Suppressor macrophage (primary cell): Measurements from ENCODE around the gene STK39.

Experiments
- DNase-seq, 4 experiments: peaks; one replicate each; pipeline ENCODE4 v3.0.0-alpha.2; 2020 to 2022

Gene STK39

DNA sequence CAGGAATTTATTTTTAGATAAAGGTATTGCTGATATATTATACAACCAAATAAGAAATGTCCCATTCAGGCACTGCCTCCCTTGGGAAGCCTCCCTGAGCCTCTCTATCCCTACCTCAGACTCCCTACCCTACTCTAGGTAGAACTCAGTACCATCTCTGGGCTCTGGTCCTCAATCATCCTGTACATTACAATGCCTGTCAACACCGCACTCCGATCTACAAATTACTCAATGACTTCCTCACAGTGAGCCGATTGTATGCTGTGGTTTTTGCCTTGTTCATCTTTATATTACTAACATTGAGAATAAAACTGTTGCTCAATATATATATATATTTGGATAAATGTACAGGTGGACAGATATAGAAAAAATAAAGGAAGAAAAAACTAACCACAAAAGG is 207.5 kb downstream of the STK39 start:
- DNase-seq = no peak

DNA sequence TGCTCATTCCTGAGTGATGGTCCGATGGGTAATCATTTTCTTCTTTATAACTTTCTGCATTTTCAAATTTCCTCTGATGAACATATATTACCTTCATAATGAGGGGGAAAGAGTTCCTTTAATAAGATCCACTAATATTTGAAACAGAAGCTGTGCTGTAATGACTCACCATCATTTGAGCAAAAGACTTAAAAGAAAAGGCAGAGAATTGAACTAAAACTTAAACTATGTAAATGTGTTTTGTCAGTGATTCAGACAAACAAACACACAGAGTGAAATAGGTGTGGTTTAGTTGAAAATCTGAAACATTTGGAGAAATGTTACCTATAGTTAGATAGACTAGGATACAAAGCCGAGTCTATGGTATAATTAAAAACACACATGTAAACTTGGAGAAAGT is 209.6 kb downstream of the STK39 start:
- no peak for DNase-seq

- DNase-seq = no peak
Measured at GRCh38 chr2:168035458-168035857, 211.9 kb downstream of the STK39 start.

- no peak for DNase-seq
Measured at GRCh38 chr2:168034616-168035015, 212.8 kb downstream of the STK39 start.

DNA sequence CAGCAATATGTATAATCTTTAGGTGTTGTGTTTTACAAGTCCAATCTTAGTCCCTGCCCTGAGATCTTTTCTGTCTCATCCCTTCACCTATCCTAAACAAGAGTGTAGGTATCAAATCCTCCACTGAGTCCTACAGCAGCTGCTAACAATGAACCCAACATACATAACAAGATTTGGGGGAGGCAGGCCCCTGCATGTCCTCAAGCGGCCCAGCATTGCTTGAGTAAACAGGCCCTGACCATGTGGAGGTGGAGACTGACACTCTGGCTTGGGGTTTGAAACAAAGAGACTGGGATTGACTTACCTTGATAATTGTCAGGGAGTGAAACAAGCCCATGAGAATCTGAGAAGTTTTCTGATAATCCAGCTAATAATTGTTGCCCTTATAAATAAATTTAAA is 213.4 kb downstream of the STK39 start:
- no peak for DNase-seq

GRCh38 chr2:168032091-168032490 is 215.3 kb downstream of the STK39 start:
- DNase-seq = no peak

DNA sequence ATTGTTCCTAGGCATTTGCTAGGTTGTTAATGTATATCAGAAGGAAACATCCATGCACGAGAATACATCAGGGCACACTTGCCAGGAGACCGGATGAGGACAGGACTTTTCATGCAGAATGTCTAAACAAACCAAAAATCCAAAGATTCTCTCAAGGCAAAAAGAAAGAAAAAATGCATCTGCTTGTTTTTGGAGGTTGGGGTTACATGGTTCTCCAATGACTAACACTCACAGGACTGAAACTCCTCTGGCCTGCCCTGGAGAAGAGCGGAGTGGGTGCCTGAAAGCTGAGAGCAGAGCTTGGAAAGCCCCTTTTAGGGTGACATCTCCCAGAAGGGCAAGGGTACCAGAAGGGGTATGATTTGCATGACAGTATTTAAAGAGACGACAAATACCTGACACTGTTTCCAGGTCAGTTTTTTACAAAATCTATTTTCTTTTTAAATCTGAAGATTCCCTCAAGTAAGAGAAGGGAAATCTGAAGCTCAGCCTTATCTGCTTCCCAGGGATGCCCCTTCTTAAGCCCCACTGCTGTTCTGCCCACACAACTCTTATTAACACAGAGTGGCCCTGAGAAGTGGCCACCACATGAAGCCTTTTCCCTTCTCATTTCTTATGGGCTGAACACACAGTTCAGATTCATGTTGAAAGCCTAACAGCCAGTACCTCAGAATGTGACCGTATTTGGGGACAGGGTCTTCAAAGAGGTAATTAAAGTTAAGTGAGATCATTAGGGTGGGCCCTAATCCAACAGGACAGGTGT is 216.4 kb downstream of the STK39 start:
- DNase-seq = peak in 3 of 4 experiments; percentile 12 to 43 (median 32)

DNA sequence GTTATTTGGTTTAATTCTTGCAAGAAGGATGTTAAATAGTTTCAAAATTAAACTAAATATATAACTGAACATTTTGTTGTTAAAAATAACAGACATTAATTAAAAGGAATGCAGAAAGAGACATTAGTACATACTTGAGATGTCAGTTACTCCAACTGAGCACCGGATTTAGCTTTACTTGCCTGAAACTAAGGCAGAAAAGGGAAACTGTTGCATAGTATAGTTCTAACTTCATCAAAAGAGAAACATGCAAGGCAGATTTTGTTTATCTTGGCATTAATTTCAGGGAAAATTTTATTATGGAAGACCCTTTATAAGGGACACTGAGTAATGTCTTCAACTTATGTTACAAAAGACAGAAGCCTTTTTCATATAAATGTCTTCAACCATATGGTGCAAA is 218.3 kb downstream of the STK39 start:
- no peak for DNase-seq

DNA sequence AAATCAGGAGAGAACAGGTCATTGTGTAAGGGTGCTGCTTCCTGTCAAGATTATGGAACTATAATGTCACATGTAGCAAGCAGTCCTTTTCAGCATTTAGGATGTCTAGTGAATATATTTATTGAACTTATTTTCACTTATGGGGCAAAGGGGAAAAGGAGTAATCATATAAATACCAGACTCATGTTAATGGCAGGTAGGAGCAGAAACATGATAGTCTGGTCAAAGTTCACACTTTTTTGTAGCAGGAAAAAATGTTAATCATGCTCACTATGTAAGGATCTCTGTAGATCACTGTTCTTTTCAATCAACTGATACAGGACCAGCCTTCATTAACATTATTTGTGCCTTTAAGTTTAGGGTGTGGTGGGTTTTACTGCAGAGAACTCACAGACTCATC is 219.0 kb downstream of the STK39 start:
- DNase-seq = peak in 2 of 4 experiments; percentile 5 to 11

DNA sequence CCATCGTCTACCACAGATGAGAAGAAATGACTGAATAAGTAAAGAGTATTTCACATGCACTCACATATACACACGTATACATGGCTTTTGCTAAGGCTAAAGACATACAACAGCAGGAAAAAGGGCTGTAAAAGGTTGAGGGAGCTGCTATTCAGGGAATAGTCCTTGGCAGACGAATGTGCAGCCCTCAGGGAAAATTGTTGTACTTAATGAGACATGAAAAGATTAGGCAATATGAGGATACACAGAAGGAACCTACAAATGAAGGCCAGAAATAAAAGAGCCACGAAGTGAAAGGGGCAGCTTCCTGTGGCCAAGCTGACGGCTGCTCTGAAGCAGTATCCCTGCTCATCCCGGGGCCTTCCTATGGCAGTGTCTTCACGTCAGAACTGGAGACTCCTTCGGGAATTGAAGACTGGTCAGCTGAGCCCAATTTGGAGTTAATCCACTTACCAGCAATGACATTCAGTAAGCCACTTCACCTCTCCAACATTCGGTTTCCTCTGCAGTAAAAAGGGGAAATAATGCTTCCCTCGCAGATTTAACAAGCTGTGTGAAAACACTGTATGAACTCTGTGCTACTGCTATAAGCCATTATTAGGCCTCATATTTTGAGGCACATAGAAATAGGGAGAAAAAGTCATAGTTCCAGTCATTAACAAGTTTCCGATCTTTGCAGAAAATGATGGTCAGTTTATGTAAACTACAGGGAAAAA is 221.8 kb downstream of the STK39 start:
- peak; percentile 6 to 58 (median 36) for DNase-seq

GRCh38 chr2:168024459-168024858 is 222.9 kb downstream of the STK39 start:
- DNase-seq = no peak

GRCh38 chr2:168021800-168022587 is 225.4 kb downstream of the STK39 start:
- DNase-seq = no peak

GRCh38 chr2:168015274-168015953 is 232.0 kb downstream of the STK39 start:
- DNase-seq = no peak

GRCh38 chr2:168009900-168010299 is 237.5 kb downstream of the STK39 start:
- no peak for DNase-seq

- DNase-seq = no peak
Measured at GRCh38 chr2:168008646-168009195, 238.7 kb downstream of the STK39 start.

- DNase-seq = no peak
Measured at GRCh38 chr2:168006498-168006897, 240.9 kb downstream of the STK39 start.

DNA sequence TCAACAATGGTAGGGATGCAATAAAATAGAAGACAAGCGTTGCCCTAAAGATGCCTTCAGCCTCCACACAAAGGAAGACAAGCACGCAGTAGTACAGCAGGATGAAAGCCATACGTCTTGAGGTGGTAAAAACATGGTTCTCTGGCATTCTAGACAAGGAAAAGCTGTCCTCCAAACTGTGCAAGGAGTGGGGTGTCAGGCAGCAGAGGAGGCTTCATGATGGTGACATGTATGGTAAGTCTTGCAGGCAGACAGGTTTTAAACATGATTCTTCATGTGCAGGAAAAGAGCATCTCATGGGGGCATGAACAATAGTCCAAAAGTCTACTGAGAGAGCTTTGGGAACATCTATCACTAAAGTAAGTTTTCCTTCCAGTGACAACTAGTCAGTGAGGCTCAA is 241.8 kb downstream of the STK39 start:
- no peak for DNase-seq

- DNase-seq = no peak
Measured at GRCh38 chr2:168003876-168004275, 243.5 kb downstream of the STK39 start.

DNA sequence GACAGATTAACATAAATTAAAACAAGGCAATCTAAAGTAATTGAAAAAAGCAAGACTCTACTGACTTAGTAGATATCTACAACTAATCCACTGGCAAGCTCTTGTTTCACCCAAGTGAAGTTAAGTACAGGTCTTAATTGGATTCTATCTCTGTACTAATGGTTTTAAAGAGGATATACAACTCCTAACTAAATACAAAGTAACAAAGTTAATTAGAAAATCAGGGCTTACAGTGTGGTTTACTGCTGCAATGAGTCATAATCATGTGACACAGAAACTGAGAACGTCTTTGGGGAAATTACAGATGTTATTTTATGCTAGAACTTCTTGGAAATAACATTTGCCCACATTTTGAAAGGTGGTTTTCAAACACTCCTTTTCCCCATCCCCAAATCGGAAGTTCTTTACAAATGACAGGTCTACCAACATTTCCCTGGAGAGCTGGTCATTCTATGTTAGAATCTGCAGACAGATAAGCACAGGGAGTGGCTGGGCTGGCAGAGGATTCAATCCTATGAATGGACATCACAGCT is 245.3 kb downstream of the STK39 start:
- DNase-seq = peak in 3 of 4 experiments; percentile 6 to 63 (median 45)

- no peak for DNase-seq
Measured at GRCh38 chr2:167992278-167992677, 255.1 kb downstream of the STK39 start.

- no peak for DNase-seq
Measured at GRCh38 chr2:167990062-167990461, 257.3 kb downstream of the STK39 start.

DNA sequence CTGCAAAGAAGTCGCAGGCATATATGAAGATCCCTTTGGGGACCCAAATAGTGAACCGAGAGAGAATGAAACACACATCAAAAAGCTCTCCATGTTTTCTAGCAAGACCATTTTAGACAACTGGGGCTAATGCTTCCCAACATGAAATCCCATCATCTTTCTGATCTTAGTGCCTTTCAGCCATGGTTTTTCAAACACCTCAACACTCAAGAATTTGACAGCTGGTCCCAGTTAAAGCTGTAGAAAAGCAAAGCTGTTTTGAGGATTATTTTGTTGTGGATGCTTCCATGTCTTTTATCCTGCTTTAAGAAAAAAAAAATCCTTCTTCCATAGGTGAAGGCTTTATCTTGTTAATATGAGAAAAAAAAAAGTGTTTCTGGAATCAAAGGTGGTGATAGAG is 259.1 kb downstream of the STK39 start:
- DNase-seq = no peak
